ENCODE data around the gene ZNG1B.
"Not testable (repeated sequence)": the region's sequence is repeated elsewhere in the genome, so short reads cannot be mapped to it uniquely, and the experiment has no call there.

ZNG1B gene

GRCh38 chr2:113437508-113438465, at the start of gene ZNG1B:
Gene ZNG1B, plus strand, starts transcription at chr2:113437691. Its CDS starts 178 bp downstream, at chr2:113437869.
- not testable (repeated sequence) for H3K4me1 Mint-ChIP-seq

DNA sequence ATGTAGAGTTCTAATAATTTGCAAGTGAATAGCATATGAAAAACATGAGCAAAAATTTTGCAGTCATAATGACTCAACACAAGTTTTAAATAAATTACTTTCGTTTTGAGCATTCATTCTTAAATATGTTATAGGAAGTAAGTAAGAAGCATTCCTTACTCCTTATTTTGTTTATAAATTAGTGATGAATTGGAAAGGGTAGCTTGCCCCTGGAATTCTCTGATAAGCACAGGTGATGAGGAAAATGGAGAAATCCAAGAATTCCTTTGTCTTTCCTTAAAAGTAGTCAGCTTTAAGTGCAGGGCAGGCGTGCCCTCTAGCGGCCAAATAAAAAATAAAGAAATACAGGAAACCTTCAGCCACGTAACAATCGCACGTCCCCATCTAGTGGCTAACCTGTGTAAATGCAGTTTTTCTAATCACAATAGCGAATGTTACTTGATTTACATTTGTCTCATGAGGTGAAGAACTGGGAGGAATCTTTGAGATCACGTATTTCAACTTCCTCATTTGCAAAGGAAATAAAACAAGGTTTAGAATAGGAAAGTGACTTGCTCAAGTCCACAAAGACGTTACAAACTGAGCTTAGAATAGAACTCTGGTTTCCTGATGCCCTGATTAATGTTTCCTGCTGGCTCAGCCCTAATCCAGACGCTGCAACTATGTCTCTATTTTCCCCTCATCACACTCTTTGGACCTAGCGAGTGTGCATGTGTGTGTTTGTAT, 47.2 kb upstream of the ZNG1B start:
- Mint-ChIP-seq H3K9me3 (peaks cover 6 to 7% of the 10 kb centered on the region in 2 donors), H3K27ac (peak overlapping the region; percentile 97), H3K4me1 (peaks cover 16 to 43% of the 10 kb centered on the region in 2 donors), H3K36me3 (peaks cover 2 to 10% of the 10 kb centered on the region in 2 donors), H3K4me3 (peak overlapping the region; percentile 70 to 74), H3K27me3 (no peaks in the 10 kb centered on the region)
- DNase-seq = peak; percentile 62
- ATAC-seq (replicated peaks) = peak; percentile 90

More at GRCh38 chr2:113437508-113438465, at the start of gene ZNG1B:
- not testable (repeated sequence) for H3K36me3 Mint-ChIP-seq; H3K9me3 Mint-ChIP-seq; H3K27me3 Mint-ChIP-seq; ATAC-seq (replicated peaks)
- Mint-ChIP-seq H3K4me3 (peak within 1 kb of the TSS; percentile 90 to 91), H3K27ac (peak within 1 kb of the TSS; percentile 96)
- peak; percentile 81 for DNase-seq

GRCh38 chr2:113391073-113391472, 46.4 kb upstream of the ZNG1B start:
- H3K27ac Mint-ChIP-seq = peak overlapping the region; percentile 97
- peaks cover 16 to 43% of the 10 kb centered on the region in 2 donors for H3K4me1 Mint-ChIP-seq
- H3K9me3 Mint-ChIP-seq = peaks cover 6 to 7% of the 10 kb centered on the region in 2 donors
- H3K4me3 Mint-ChIP-seq = peak overlapping the region; percentile 52 to 70
- ATAC-seq (replicated peaks) (no peak), DNase-seq (no peak)
- H3K36me3 Mint-ChIP-seq = peaks cover 2 to 10% of the 10 kb centered on the region in 2 donors
- no peaks in the 10 kb centered on the region for H3K27me3 Mint-ChIP-seq

DNA sequence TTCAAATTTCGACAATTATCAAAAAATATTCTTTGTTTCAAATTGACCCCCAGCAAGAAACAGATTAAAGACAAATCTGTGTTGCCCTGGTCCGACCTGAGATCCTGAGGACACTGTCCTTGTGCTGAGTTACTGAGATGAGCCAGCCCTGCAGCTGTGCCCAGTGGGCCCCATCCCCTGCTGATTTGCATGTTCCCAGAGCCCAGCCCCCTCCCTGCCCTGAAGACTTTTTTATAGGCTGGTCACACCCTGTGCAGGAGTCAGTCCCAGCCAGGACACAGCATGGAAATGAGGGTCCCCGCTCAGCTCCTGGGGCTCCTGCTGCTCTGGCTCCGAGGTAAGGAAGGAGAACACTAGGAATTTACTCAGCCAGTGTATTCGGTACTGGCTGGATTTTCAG, 31.4 kb upstream of the ZNG1B start:
- no peaks in the 10 kb centered on the region for H3K27me3 Mint-ChIP-seq
- H3K4me1 Mint-ChIP-seq = peaks cover 36 to 47% of the 10 kb centered on the region in 2 donors
- DNase-seq (no peak), ATAC-seq (replicated peaks) (peak; percentile 60 to 73)
- no peaks in the 10 kb centered on the region for H3K9me3 Mint-ChIP-seq
- peak overlapping the region; percentile 60 to 64 for H3K4me3 Mint-ChIP-seq
- H3K36me3 Mint-ChIP-seq = no peaks in the 10 kb centered on the region
- peak overlapping the region; percentile 72 for H3K27ac Mint-ChIP-seq

DNA sequence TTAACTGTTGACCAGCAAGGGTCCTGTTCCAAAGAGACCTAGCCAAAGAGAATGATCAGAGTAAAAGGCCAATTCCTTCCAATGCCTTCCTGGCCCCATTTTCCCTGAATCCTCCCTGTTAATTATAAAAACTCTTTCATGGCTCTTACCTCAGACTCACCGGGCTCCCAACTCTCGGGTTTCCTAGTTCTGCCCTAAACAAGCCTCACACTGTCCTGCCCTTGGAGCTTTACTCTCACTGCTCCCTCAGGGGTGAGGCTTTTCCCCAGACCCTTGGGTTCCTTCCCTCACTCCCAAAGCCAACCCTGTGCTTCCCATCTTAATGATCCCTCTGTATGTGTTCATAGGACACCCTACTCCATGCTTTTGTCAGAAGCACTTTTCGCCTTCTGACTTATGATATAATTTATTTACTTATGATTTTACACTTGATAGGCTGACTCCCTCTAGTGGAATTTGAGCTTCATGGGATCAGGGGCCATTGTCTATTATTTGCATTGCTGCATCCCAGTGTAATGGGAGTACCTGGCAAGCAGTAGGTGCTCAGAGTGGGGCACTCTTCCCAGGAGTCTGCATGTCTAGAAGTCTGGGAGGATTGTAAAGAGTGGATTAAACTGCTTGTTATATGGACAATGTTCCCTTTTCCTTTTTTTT, 29.9 kb upstream of the ZNG1B start:
- Mint-ChIP-seq H3K4me3 (no peak overlapping the region), H3K27me3 (no peaks in the 10 kb centered on the region), H3K4me1 (peaks cover 36 to 47% of the 10 kb centered on the region in 2 donors), H3K27ac (no peak overlapping the region), H3K9me3 (no peaks in the 10 kb centered on the region), H3K36me3 (no peaks in the 10 kb centered on the region)
- ATAC-seq (replicated peaks) = no peak
- no peak for DNase-seq

GRCh38 chr2:113411725-113412352, 25.7 kb upstream of the ZNG1B start:
- not testable (repeated sequence) for DNase-seq; H3K27me3 Mint-ChIP-seq; H3K36me3 Mint-ChIP-seq; H3K4me3 Mint-ChIP-seq; H3K9me3 Mint-ChIP-seq; ATAC-seq (replicated peaks); H3K27ac Mint-ChIP-seq
- H3K4me1 Mint-ChIP-seq = peaks cover 16 to 25% of the 10 kb centered on the region in 2 donors

DNA sequence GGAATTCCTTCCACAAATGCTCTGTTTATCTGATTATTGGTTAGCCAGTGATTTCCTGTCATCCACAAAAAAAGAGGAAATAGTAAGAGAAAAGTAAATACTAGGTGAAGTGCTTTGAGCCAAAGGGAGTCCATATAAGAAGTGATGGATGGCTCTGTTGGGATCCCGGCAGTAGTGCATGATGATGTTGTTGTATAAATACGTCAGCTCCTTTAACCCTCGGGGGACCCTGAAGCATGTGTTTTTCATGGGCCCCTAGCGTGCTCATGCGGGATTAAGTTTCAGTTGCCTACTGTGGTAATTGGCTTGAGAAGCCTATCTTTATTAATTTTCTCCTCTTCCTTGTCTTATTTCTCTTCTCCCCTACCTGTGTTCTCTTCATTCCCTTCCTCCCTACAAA, 24.7 kb upstream of the ZNG1B start:
- H3K27ac Mint-ChIP-seq; DNase-seq; ATAC-seq (replicated peaks); H3K36me3 Mint-ChIP-seq; H3K4me3 Mint-ChIP-seq; H3K9me3 Mint-ChIP-seq; H3K27me3 Mint-ChIP-seq: not testable (repeated sequence)
- H3K4me1 Mint-ChIP-seq = peaks cover 11 to 18% of the 10 kb centered on the region in 2 donors

DNA sequence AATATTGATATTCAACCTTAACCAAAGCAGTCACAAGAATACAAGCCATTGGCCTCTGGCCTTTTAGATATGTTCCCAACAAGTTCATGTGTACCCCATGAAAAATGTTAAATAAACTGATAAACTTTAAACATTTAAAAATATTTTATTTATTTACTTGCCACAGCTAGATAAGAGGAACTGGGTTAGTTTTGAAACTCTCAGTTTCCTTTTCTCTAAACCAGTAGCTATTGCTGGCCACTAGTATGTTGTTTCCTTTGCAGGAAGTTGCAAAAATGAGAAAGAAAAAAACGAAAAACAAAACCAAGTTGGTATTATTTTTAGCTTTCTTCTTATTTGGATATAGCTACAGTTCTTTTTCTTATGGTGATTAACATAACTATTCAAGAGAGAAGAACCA, 5.7 kb upstream of the ZNG1B start:
- ATAC-seq (replicated peaks); H3K36me3 Mint-ChIP-seq; H3K9me3 Mint-ChIP-seq; H3K4me1 Mint-ChIP-seq; H3K27me3 Mint-ChIP-seq; DNase-seq; H3K4me3 Mint-ChIP-seq; H3K27ac Mint-ChIP-seq: not testable (repeated sequence)

GRCh38 chr2:113433468-113433867, 4.0 kb upstream of the ZNG1B start:
- H3K27me3 Mint-ChIP-seq; H3K4me3 Mint-ChIP-seq; H3K36me3 Mint-ChIP-seq; H3K4me1 Mint-ChIP-seq; ATAC-seq (replicated peaks); H3K9me3 Mint-ChIP-seq; DNase-seq: not testable (repeated sequence)
- peak overlapping the region; percentile 59 for H3K27ac Mint-ChIP-seq

- not testable (repeated sequence) for DNase-seq; H3K36me3 Mint-ChIP-seq; H3K27ac Mint-ChIP-seq; H3K4me1 Mint-ChIP-seq; H3K9me3 Mint-ChIP-seq; ATAC-seq (replicated peaks); H3K4me3 Mint-ChIP-seq; H3K27me3 Mint-ChIP-seq
Measured at GRCh38 chr2:113465770-113466169, 28.3 kb downstream of the ZNG1B start.

GRCh38 chr2:113476688-113477368, 39.3 kb downstream of the ZNG1B start:
- not testable (repeated sequence) for ATAC-seq (replicated peaks); H3K9me3 Mint-ChIP-seq; H3K4me3 Mint-ChIP-seq; H3K27ac Mint-ChIP-seq; H3K27me3 Mint-ChIP-seq; H3K4me1 Mint-ChIP-seq; DNase-seq
- H3K36me3 Mint-ChIP-seq = peaks cover 9 to 18% of the 10 kb centered on the region in 2 donors

DNA sequence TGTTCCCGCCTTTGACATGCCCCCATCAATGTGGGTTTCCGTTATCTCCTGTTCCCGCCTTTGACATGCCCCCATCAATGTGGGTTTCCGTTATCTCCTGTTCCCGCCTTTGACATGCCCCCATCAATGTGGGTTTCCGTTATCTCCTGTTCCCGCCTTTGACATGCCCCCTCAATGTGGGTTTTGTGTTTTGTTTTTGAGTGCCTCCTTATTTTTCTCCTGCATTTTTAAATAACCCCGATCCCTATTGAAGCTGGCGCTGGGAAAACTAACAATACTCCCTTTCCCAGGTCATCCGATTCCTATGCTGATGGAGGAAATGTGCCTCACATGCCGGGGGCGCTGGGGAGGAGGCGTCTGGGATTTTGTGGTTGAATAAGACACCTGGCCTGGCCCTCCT, 59.0 kb downstream of the ZNG1B start:
- not testable (repeated sequence) for H3K4me3 Mint-ChIP-seq; DNase-seq; H3K9me3 Mint-ChIP-seq; ATAC-seq (replicated peaks); H3K27ac Mint-ChIP-seq; H3K27me3 Mint-ChIP-seq; H3K4me1 Mint-ChIP-seq; H3K36me3 Mint-ChIP-seq

GRCh38 chr2:113498365-113498764, 60.9 kb downstream of the ZNG1B start, which contains the start of gene FOXD4L1:
Gene FOXD4L1, plus strand, starts transcription at chr2:113498665. Its CDS starts 592 bp downstream, at chr2:113499257.
- peak within 1 kb of the TSS; percentile 60 to 62 for H3K4me3 Mint-ChIP-seq
- H3K27ac Mint-ChIP-seq = peak within 1 kb of the TSS; percentile 71
- not testable (repeated sequence) for H3K36me3 Mint-ChIP-seq; ATAC-seq (replicated peaks); DNase-seq; H3K9me3 Mint-ChIP-seq
- H3K4me1 Mint-ChIP-seq = peaks cover 7 to 11% of the 10 kb centered on the region in 2 donors
- peaks cover 6 to 19% of the 10 kb centered on the region in 2 donors for H3K27me3 Mint-ChIP-seq
